Sigmoid colon (tissue), 3 donors: Measurements from ENCODE around the gene PTGER2.

Experiments used
- POLR2A ChIP-seq, 2 donors: fragments of 450-650 bp; IDR thresholded peaks; one replicate each; pipeline ENCODE4 v1.6.1; 2016; ENCODE audit warnings: antibody characterized with exemption in 2 of 2, mild to moderate bottlenecking in 2 of 2, moderate library complexity in 2 of 2
- TF ChIP-seq, protein P1 (sequence below), 4 experiments: fragments of 450-650 bp in 3 of 4; fragments of 200-600 bp in 1 of 4; IDR thresholded peaks; one replicate each; pipeline ENCODE4 v1.5.1; 2016 to 2019; ENCODE audit warnings: antibody characterized with exemption in 4 of 4, mild to moderate bottlenecking in 3 of 4, moderate library complexity in 2 of 4

DNA sequence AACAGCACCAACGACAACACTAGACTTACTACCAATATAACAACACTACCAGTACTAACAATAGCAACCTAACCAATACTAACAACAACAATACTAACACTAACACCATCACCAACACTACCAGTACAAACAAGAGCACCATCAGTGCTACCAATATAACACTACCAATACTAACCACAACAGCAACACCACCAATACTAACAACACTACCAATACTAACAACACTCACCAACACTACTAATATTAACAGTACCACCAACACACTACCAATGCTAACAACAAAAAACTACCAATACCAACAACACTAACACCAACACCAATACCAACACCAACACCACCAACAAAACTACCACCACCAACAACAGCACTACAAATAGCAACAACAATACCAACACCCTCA lies 25.1 kb downstream of the PTGER2 start:
- TF ChIP-seq, protein P1, sequence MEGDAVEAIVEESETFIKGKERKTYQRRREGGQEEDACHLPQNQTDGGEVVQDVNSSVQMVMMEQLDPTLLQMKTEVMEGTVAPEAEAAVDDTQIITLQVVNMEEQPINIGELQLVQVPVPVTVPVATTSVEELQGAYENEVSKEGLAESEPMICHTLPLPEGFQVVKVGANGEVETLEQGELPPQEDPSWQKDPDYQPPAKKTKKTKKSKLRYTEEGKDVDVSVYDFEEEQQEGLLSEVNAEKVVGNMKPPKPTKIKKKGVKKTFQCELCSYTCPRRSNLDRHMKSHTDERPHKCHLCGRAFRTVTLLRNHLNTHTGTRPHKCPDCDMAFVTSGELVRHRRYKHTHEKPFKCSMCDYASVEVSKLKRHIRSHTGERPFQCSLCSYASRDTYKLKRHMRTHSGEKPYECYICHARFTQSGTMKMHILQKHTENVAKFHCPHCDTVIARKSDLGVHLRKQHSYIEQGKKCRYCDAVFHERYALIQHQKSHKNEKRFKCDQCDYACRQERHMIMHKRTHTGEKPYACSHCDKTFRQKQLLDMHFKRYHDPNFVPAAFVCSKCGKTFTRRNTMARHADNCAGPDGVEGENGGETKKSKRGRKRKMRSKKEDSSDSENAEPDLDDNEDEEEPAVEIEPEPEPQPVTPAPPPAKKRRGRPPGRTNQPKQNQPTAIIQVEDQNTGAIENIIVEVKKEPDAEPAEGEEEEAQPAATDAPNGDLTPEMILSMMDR (IDR thresholded peaks at IDR 0.05) = no peak
- no peak for TF ChIP-seq POLR2A (IDR thresholded peaks at IDR 0.05)
